ENCODE data around the gene CALML4. TPM values are rescaled to one million over a fixed set of nuclear protein-coding genes. Genes with fewer than 3 reads are reported as not detected.
"Not testable (repeated sequence)": the region's sequence is repeated elsewhere in the genome, so short reads cannot be mapped to it uniquely, and the experiment has no call there.

CALML4 gene
- total RNA-seq, 2 experiments from 2014 or later, result 9.6 to 11.7 TPM

DNA sequence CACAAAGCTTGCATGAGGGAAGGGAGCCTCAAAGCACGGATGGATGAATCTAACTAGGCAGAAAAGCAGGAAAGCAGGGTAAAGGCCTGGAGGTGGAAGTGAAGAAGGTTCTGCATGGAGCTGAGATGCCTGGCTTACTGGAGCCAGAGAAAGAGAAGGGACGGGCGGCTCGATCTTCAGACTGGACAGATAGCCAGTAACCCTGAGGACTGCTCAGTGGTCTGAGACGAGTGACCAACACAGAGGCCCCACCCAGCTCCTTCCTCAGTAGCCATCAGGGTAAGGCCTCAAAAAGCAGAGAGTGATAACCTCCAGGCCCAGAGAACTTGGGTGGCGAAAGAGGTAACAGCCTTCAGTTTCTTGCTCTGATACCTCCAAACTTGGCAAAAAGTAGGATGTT lies 18.0 kb upstream of the CALML4 start:
- CTCF ChIA-PET, result no interaction called here
- Mint-ChIP-seq H3K27ac (no peak overlapping the region), H3K4me1 (ENCODE audit: low read depth) (peaks cover 41% of the 10 kb centered on the region), H3K36me3 (ENCODE audit: low read depth) (peaks cover 33% of the 10 kb centered on the region), H3K9me3 (ENCODE audit: insufficient read depth) (no peaks in the 10 kb centered on the region), H3K27me3 (ENCODE audit: low read depth) (no peaks in the 10 kb centered on the region), H3K4me3 (no peak overlapping the region)
- DNase-seq (no peak), ATAC-seq (no peak)
- POLR2A ChIA-PET, result no interaction called here

- POLR2A ChIA-PET; H3K27me3 Mint-ChIP-seq (ENCODE audit: low read depth); CTCF ChIA-PET; H3K9me3 Mint-ChIP-seq (ENCODE audit: insufficient read depth); H3K27ac Mint-ChIP-seq; DNase-seq; ATAC-seq; H3K4me3 Mint-ChIP-seq: not testable (repeated sequence)
- peaks cover 35% of the 10 kb centered on the region for H3K36me3 Mint-ChIP-seq (ENCODE audit: low read depth)
- peaks cover 33% of the 10 kb centered on the region for H3K4me1 Mint-ChIP-seq (ENCODE audit: low read depth)
Measured at GRCh38 chr15:68222432-68222743, 17.3 kb upstream of the CALML4 start.

DNA sequence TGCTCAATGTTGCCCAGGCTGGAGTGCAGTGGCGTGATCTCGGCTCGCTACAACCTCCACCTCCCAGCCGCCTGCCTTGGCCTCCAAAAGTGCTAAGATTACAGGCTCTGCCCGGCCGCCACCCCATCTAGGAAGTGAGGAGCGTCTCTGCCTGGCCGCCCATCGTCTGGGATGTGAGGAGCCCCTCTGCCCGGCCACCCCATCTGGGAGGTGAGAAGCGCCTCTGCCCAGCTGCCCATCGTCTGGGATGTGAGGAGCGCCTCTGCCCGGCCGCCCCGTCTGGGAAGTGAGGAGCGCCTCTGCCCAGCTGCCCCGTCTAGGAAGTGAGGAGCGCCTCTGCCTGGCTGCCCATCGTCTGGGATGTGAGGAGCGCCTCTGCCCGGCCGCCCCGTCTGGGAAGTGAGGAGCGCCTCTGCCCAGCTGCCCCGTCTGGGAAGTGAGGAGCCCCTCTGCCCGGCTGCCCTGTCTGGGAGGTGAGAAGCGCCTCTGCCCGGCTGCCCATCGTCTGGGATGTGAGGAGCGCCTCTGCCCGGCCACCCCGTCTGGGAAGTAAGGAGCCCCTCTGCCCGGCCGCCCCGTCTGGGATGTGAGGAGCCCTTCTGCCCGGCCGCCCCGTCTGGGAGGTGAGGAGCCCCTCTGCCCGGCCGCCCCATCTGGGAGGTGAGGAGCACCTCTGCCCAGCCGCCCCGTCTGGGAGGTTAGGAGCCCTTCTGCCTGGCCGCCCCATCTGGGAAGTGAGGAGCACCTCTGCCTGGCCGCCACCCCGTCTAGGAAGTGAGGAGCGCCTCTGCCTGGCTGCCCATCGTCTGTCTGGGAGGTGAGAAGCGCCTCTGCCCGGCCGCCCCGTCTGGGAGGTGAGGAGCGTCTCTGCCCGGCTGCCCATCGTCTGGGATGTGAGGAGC lies 16.6 kb upstream of the CALML4 start:
- H3K9me3 Mint-ChIP-seq (ENCODE audit: insufficient read depth); H3K27me3 Mint-ChIP-seq (ENCODE audit: low read depth); DNase-seq; H3K27ac Mint-ChIP-seq; H3K4me3 Mint-ChIP-seq; ATAC-seq; POLR2A ChIA-PET; CTCF ChIA-PET: not testable (repeated sequence)
- H3K36me3 Mint-ChIP-seq (ENCODE audit: low read depth), result peaks cover 38% of the 10 kb centered on the region
- peaks cover 27% of the 10 kb centered on the region for H3K4me1 Mint-ChIP-seq (ENCODE audit: low read depth)

GRCh38 chr15:68220967-68221366 lies 15.8 kb upstream of the CALML4 start:
- H3K27ac Mint-ChIP-seq, result no peak overlapping the region

DNA sequence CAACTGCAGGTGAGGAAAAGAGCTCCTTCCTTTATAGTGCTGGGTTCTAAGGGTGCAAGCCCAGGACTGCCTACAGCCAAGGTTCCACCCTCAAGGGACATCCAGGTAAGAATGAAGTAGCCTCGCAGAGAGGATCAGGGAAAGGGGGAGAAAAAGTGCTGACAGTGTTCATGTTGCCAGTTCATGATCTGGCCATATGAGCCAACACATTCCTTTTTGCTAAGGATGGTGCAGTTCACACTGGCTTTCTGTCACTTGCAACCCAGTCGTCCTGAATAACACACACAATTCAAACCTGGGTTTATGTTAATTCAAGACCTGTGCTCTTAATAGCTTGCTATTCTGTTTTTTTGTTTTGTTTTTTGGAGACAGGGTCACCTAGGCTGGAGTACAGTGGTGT lies 15.4 kb upstream of the CALML4 start:
- POLR2A ChIA-PET, result interaction anchor here (0.9 kb wide), 1 partner anchor 9 kb away, joined by 6 read pairs; the partner anchor contains the start of gene CLN6
- DNase-seq (no peak), ATAC-seq (no peak)
- Mint-ChIP-seq H3K27ac (no peak overlapping the region), H3K36me3 (ENCODE audit: low read depth) (peaks cover 43% of the 10 kb centered on the region), H3K4me3 (no peak overlapping the region), H3K9me3 (ENCODE audit: insufficient read depth) (no peaks in the 10 kb centered on the region), H3K4me1 (ENCODE audit: low read depth) (peaks cover 20% of the 10 kb centered on the region), H3K27me3 (ENCODE audit: low read depth) (no peaks in the 10 kb centered on the region)
- CTCF ChIA-PET, result interaction anchor here (0.9 kb wide), 1 partner anchor 8 kb away, joined by 4 read pairs; no protein-coding TSS in a partner anchor

More at GRCh38 chr15:68220967-68221366, 15.8 kb upstream of the CALML4 start:
- ChIA-PET POLR2A (interaction anchor here (0.9 kb wide), 1 partner anchor 8 kb away, joined by 6 read pairs; the partner anchor contains the start of gene CLN6), CTCF (no interaction called here)
- Mint-ChIP-seq H3K36me3 (ENCODE audit: low read depth) (peaks cover 43% of the 10 kb centered on the region), H3K4me1 (ENCODE audit: low read depth) (peaks cover 21% of the 10 kb centered on the region), H3K4me3 (no peak overlapping the region), H3K27me3 (ENCODE audit: low read depth) (no peaks in the 10 kb centered on the region), H3K9me3 (ENCODE audit: insufficient read depth) (no peaks in the 10 kb centered on the region)
- DNase-seq, result no peak
- no peak for ATAC-seq

DNA sequence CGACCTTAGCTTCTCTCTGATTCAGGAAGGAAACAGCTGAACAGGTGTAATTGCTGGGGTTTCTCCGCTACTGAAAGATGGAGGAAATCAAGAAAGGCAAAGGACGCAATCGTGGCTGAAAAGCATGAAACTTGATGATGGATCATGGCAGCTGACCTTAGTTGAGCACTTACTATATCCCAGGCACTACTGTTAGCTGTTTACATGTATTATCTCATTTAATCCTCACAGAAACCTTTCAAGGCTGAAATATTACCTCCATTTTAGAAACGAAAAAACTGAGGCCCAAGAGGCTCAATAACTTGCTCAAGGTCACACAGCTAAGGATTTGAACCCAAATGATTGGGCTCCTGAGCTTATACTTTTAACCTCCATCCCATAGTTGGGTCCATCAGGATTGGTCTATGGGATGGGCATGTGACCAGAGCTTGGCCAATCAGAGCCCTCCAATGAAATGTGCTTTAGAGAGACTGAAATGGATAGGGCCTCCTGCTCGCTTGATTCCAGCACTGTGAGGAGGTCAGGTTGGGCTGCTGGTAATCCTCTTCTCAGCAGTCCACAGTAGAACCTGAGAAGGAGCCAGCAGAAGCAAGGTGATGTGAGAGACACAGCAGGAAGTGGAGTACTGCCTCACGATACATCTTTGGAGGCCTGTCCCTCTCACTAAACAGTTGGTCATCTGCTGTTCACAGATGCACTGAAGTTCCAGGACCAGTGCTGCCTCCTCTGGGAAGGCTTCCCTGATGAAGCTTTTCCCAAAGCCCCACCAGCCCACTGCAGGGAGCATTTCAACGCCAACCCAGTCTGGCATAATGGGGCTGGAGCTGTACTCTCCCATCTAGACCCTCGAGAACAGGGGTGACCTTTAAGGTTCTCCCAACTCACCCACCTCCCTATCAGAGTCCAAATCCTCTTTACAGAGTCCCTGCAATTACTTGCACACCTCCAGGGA lies 14.0 kb upstream of the CALML4 start:
- Mint-ChIP-seq H3K4me3 (no peak overlapping the region), H3K27me3 (ENCODE audit: low read depth) (no peaks in the 10 kb centered on the region), H3K27ac (no peak overlapping the region), H3K36me3 (ENCODE audit: low read depth) (peaks cover 35% of the 10 kb centered on the region), H3K9me3 (ENCODE audit: insufficient read depth) (no peaks in the 10 kb centered on the region), H3K4me1 (ENCODE audit: low read depth) (peaks cover 7% of the 10 kb centered on the region)
- no peak for ATAC-seq
- CTCF ChIA-PET, result interaction anchor here (0.9 to 1.3 kb wide), 2 partner anchors 9 kb away, joined by 3 to 4 read pairs; no protein-coding TSS in a partner anchor
- DNase-seq, result no peak
- POLR2A ChIA-PET, result no interaction called here

DNA sequence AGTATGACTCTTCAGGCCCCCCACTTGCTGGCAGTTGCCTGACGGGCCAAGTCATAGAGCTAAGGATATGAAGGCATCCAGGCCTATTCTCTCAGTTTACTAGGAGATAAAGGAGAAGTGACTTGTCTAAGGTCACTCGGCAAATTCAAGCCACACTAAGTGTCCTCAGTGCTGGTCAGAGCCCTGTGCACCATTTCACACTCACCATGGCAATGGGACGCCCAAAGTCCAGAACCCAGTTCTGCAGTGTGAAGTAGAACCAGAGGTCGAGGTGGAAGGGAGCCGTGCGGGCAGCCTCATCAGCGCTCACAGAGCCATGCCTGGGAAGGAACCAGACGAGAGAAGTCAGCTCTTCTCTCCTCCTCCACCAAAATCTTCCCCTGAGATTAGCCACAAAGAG lies 13.2 kb upstream of the CALML4 start:
- no peak for DNase-seq
- no peaks in the 10 kb centered on the region for H3K27me3 Mint-ChIP-seq (ENCODE audit: low read depth)
- H3K36me3 Mint-ChIP-seq (ENCODE audit: low read depth), result peaks cover 35% of the 10 kb centered on the region
- H3K27ac Mint-ChIP-seq, result no peak overlapping the region
- no peak overlapping the region for H3K4me3 Mint-ChIP-seq
- ChIA-PET POLR2A (no interaction called here), CTCF (interaction anchor here (1.3 kb wide), 1 partner anchor 8 kb away, joined by 3 read pairs; no protein-coding TSS in a partner anchor)
- no peaks in the 10 kb centered on the region for H3K9me3 Mint-ChIP-seq (ENCODE audit: insufficient read depth)
- ATAC-seq, result no peak
- peaks cover 7% of the 10 kb centered on the region for H3K4me1 Mint-ChIP-seq (ENCODE audit: low read depth)

GRCh38 chr15:68217341-68217740 lies 12.2 kb upstream of the CALML4 start:
- no peak for ATAC-seq
- H3K9me3 Mint-ChIP-seq (ENCODE audit: insufficient read depth), result no peaks in the 10 kb centered on the region
- H3K27me3 Mint-ChIP-seq (ENCODE audit: low read depth), result no peaks in the 10 kb centered on the region
- H3K4me3 Mint-ChIP-seq, result no peak overlapping the region
- ChIA-PET CTCF (interaction anchor here (1.0 kb wide), 1 partner anchor 134 kb away, joined by 3 read pairs; no protein-coding TSS in a partner anchor), POLR2A (no interaction called here)
- H3K36me3 Mint-ChIP-seq (ENCODE audit: low read depth), result peaks cover 27% of the 10 kb centered on the region
- H3K27ac Mint-ChIP-seq, result no peak overlapping the region
- DNase-seq, result no peak
- H3K4me1 Mint-ChIP-seq (ENCODE audit: low read depth), result peaks cover 1% of the 10 kb centered on the region

DNA sequence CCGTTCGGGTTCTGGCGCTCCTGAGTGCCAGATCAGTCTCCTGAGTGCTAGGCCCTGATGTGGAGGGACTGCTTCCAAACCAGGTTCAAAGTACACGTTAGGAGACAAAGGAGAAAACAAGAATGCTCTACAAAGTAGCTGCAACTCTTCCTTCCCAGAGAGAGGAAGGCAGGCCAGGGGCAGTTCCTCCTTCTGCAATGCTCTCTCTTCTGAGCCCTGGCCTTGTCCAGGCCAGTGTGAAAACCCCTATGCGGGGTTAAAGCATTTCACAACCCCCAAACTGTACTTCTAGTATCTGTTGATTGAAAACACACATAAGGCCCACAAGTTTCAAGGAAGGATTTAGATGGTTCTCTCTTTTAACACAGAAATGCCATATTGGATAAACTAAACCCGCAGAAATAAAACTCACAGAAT lies 9.7 kb upstream of the CALML4 start:
- H3K4me3 Mint-ChIP-seq, result no peak overlapping the region
- ChIA-PET CTCF (no interaction called here), POLR2A (no interaction called here)
- DNase-seq (no peak), ATAC-seq (no peak)
- peaks cover 10% of the 10 kb centered on the region for H3K4me1 Mint-ChIP-seq (ENCODE audit: low read depth)
- H3K27me3 Mint-ChIP-seq (ENCODE audit: low read depth), result no peaks in the 10 kb centered on the region
- no peak overlapping the region for H3K27ac Mint-ChIP-seq
- no peaks in the 10 kb centered on the region for H3K9me3 Mint-ChIP-seq (ENCODE audit: insufficient read depth)
- peaks cover 24% of the 10 kb centered on the region for H3K36me3 Mint-ChIP-seq (ENCODE audit: low read depth)

DNA sequence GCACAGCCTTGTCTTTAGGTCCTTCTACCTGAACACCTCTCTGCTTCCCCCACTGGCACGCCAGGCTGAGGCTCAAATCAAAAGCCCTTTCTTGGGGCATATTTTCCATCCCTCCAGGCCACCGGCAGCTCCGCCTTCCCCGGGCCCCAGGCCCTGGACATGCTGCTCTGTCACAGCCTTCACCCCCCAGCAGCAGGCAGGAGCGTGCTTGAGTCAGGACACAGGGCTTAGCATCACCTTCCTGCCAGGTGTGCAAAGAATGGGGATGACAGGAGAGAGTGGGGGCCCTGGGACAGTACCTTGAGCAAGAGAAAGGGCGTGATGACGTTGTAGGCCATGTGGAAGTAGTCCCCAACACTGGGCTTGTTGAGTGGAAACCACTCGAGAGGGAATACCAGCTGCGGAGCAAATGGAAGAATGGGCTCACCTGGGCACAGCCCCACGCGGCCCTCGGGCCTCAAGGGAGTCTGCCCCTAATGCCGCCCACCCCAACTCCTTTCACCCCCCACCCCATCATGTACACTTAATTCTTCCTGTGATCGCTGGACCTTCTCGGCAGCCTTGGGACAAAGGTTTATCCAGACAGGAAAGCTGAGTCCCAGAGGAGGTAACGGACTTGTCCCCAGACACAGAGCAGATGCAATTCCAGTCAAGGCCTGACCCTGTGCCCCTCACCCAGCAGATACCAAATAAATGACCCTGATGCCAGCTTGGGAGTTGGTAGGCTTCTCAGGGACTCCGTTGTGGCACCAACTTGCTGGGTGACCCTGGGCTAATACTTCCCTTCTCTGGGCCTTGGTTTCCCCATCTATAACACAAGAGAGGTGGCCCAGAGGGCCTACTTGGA lies 9.1 kb upstream of the CALML4 start:
- Mint-ChIP-seq H3K27me3 (ENCODE audit: low read depth) (no peaks in the 10 kb centered on the region), H3K27ac (no peak overlapping the region), H3K9me3 (ENCODE audit: insufficient read depth) (no peaks in the 10 kb centered on the region), H3K4me3 (no peak overlapping the region), H3K36me3 (ENCODE audit: low read depth) (peaks cover 23% of the 10 kb centered on the region), H3K4me1 (ENCODE audit: low read depth) (peaks cover 16% of the 10 kb centered on the region)
- DNase-seq (no peak), ATAC-seq (no peak)
- ChIA-PET POLR2A (no interaction called here), CTCF (no interaction called here)

DNA sequence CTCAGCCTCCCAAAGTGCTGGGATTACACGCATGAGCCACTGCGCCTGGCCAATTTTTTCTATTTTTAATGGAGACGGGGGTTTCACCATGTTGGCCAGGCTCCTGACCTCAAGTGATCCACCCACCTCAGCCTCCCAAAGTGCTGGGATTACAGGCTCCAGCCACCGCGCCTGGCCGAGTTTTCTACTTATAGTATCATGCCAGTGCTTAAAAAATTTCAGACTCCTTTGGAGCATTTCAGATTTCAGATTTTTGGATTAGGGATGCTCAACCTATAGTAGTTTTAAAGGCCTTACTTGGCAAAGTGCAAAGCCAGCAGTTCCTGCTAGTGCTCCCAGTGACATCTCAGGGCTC lies 8.3 kb upstream of the CALML4 start:
- DNase-seq; H3K27ac Mint-ChIP-seq; H3K4me3 Mint-ChIP-seq; ATAC-seq; H3K27me3 Mint-ChIP-seq (ENCODE audit: low read depth); H3K9me3 Mint-ChIP-seq (ENCODE audit: insufficient read depth); POLR2A ChIA-PET: not testable (repeated sequence)
- H3K4me1 Mint-ChIP-seq (ENCODE audit: low read depth), result peaks cover 24% of the 10 kb centered on the region
- CTCF ChIA-PET, result interaction anchor here (0.7 kb wide), 1 partner anchor 10 kb away, joined by 4 read pairs; no protein-coding TSS in a partner anchor
- peaks cover 18% of the 10 kb centered on the region for H3K36me3 Mint-ChIP-seq (ENCODE audit: low read depth)
